Left hindlimb (tissue), 1 donor: ENCODE measurements around the gene PAFAH2.
"Not testable (repeated sequence)": the region's sequence is repeated elsewhere in the genome, so short reads cannot be mapped to it uniquely, and the experiment has no call there.

Experiments used
- DNase-seq: peaks from one replicate; pipeline ENCODE4 v3.0.0-alpha.2; 2018

Gene PAFAH2

DNA sequence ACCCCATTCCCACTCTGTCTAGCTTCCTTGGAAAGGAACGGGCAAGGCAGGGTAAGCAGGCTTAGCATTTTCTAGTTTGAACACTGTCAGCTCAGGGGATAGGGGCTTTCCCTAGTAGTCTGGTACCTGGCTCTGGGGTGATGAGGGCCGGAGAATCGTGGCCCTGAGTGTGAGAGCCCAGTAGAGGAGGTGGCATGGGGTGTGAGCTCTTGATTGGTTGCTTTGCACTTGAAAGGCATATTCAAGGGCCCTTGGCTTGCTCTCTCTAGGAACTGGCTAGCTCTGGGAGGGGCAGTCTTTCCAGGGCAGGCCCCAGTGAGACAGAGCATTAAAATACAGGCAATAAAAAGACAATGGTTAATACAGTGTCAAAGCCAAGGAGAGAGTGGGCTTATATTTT, 13.0 kb upstream of the PAFAH2 start:
- DNase-seq = no peak

DNA sequence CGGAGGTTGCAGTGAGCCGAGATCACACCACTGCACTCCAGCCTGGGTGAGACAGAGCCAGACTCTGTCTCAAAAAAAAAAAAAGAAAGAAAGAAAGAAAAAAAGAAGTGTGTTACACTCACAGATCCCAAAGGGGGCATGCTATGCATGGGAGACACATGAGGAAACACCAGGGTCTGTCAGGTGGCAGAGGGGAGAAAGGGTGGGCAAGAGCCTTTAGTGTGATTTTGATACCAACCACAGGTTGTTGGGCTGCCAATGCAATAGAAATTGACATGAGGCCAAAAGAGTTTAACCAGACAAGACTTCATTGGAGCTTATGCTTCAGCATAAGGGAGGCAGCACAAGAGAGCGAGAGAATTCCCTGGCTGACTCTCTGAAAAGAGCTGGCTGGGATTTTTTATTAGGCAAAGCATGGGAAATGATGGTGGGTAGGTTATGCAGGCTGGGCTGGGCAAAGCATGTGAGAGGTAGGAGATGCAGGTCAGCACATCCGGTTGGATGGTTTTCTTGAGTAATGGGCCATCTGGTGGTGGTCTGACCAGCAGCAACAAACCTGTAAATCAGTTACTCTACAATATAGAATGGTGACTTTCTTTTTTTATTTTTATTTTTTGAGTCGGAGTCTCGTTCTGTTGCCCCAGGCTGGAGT, 12.1 kb upstream of the PAFAH2 start:
- no peak for DNase-seq

- no peak for DNase-seq
Measured at GRCh38 chr1:26006710-26007109, 8.8 kb upstream of the PAFAH2 start.

- no peak for DNase-seq
Measured at GRCh38 chr1:26005434-26006105, 7.7 kb upstream of the PAFAH2 start.

GRCh38 chr1:26003756-26004155, 5.9 kb upstream of the PAFAH2 start:
- DNase-seq = no peak

DNA sequence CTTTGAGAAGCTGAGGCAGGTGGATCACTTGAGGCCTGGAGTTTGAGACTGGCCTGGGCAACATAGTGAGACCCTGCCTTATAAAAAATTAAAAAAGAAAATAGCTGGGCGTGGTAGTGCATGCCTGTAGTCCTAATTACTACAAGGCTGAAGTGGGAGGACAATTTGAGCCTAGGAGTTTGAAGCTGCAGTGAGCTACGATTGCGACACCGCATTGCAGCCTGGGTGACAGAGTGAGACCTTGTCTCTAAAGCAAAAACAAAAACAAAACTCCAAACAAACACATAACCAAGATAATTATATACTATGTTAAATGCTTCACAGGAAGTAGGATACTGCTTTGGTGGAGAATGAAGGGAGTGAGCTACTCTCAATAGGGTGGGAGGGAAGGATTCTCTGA, 5.4 kb upstream of the PAFAH2 start:
- no peak for DNase-seq

DNA sequence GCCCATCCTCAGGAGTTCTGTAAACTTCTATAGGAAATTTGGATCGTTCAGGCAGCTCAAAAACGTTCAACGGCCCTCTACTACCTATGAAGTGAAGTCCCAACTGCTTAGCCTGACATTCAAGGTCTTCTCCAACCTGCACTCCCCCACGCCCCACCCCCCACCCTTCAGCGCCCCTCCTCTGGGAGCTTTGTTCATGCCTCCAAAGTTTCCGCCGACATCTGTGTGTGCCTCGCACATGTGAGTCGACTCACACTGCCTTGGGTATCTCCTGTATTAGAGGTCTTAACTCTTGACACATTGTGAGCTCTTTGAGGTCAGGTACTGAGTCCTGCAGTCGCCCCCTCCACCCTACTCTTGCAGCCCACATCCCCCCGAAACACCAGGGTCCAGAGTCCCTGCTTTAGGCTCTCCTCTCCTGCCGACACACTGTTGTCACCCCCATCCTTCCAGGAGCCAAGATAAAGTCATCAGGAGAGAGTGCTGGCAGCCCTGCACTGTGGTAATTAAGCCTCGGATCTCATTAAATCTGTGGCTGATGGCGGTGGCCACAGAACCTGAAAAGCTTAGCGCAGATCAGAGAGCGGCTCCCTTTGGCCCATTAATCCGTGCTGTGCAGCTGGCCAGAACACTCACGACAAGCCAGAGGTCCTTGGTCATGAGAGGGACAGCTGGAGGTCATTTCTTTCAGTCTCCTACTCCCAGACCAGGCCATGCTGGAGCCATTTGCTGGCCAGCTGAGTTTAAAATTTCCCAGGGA, 1.4 kb upstream of the PAFAH2 start:
- no peak for DNase-seq

- DNase-seq = no peak
Measured at GRCh38 chr1:25996966-25997827, 666 bp downstream of the PAFAH2 start.

DNA sequence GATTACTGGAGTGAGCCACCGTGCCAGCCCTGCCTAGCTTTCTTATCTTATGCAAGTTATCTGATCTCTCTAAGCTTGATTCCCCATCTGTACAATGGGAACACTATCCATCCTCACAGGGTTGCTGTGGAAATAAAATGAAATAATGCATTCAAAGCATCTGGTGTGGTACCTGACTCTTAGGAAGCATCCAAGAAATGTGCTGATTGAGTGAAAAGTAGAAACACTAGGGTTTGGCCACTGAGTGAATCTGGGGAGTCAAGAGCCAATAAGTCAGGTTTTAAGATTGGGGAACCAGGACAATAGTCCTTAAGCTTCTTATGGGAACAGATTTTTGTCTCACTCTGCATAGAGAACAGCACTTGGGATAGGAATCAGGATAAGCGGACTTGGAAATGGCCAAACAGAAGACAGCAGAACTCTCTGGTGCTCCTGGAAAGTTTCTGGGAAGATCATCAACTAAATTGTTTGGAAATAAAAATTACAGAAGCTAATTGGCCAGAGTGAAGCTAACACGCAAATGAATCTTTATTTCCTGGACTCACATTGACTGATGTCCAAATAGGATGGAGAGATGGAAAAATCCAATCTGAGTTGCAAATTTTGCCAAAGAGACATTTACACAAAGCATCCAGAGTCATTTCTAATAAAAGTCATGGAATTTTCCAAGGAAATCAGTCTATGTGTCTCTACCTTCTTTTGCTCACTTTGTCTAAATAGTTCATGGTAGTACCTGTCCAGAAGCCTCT, 3.3 kb downstream of the PAFAH2 start:
- DNase-seq = no peak

- no peak for DNase-seq
Measured at GRCh38 chr1:25993197-25993951, 4.5 kb downstream of the PAFAH2 start.

DNA sequence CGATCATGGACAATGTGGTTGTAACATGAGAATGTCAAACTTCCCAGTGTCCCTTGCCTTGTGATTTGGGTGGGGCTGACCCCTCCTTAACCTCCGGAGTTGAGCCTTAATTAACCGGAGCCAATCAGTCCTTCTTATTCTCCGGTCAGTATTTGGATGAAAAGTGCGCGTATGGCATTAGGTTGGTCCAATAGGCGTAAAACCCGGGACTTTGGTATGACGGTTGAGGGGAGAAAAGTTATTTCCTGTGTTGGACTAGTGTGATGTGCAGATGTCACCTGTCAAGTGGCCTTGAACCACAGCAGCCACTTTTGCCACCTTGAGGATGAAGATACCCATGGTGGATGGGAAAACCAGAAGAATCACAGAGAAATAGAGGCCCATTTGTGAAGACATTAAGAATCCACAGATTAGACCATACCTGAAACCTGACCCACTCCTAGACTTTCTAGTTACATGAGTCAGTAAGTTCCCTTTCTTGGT, 5.1 kb downstream of the PAFAH2 start:
- no peak for DNase-seq

DNA sequence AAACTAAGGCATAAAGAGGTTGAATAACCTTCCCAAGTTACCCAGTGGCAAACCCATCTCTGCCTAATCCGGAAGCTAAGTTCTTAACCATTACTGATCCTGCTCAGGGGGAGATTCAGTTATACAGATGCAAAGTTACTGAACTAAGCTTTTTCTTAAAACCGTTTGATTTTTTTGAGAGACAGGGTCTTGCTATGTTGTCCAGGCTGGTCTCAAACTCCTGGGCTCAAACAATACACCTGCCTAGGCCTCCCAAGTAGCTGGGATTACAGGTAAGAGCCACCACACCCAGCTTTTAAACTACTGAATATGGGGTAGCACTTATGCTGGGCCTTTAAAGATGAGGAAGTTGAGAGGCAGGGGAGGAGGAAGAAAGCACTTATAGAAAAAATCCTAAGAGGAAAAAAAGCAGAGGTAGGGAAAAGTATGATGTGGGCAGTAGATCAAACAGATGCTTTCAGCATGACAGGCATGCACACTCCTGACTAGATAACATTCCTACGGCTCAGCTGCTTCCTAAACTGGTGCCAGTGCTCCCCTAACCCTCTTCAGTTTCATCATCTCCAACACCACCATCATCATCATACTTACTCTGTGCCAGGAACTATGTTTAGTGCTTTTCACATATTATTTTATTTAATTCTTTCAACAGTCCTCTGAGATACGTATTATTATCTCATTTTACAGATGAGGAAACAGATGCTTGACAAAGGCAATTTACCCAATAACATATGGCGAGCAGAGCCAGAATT, 5.8 kb downstream of the PAFAH2 start:
- DNase-seq = no peak

DNA sequence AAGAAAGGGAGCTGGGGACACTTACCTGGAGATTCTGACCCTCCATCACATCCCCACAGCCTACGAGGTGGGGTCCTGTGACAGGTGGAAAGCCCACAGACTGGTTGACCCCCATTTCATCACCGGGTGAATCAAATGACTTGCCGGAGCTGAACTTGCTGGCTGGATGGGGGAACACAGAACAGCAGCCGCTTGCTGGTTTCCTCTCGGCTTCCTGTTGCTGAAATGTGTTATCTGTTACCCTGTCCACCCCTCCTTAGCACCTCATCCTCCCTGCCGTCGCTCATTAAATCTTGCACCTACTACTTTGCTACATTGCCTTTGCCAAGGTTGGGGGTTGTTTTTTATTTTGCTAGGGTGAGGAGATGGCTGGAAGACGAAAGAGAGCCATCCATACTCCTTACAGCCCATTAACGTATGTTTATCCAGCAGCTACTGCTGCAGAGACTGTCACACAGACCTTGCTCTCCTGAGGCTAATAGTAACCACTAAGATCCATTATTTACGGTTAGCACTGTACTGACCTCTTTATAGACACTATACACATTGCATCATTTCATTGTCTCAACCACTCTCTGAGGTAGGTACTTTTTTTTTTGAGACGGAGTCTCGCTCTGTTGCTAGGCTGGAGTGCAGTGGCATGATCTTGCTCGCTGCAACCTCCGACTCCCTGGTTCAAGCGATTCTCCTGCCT, 7.0 kb downstream of the PAFAH2 start:
- DNase-seq = no peak

- DNase-seq = no peak
Measured at GRCh38 chr1:25990251-25990650, 7.6 kb downstream of the PAFAH2 start.

GRCh38 chr1:25989440-25990234, 8.2 kb downstream of the PAFAH2 start:
- no peak for DNase-seq

DNA sequence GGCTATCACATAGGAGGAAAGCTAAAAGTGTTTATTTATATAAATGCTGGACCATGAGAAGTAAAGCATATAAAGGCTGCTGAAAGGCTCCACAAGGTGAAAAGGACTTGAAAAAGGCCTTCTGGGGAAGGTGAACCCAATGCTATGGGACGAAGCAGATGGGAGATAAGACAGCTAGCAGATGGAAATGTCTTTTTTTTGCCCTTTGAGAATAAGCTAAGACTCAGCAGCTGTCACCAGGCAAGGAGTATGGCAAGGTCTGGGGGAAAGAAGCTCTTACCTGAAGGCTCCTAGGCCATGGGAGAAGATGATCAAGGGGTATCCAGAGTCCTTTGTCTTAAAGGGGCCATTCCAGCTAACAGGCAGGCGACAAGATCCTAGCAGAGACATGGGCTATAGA, 9.9 kb downstream of the PAFAH2 start:
- DNase-seq = no peak

- not testable (repeated sequence) for DNase-seq
Measured at GRCh38 chr1:25986773-25987172, 11.1 kb downstream of the PAFAH2 start.

GRCh38 chr1:25985670-25986069, 12.2 kb downstream of the PAFAH2 start:
- no peak for DNase-seq

DNA sequence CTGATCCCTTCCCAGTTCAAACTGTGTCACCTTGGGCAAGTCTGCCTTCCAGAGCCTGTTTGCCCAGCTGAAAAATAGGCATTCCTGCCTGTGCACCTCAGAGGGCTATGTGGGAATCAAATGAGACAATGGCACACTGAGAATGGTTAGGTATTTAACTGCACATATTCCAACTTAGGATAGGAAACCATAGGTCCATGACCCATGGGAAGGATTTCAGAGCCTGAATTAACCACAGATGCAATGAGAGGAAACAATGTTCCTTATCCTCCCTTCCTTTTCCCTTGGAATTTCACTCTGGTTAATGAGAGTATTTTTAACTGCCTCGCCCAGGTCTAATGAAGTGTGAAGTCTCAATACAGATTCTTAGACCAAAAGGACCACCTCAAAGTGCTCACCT, 12.7 kb downstream of the PAFAH2 start:
- DNase-seq = no peak
